Natural killer cell treated with Interleukin-12 subunit alpha and Interleukin-12 subunit beta and Interleukin-15 and Interleukin-18, amount 100 ng/mL, for 72 hours (primary cell): ENCODE measurements around the gene TNIP3. TPM values are rescaled to one million over a fixed set of nuclear protein-coding genes. Genes with fewer than 3 reads are reported as not detected.
A peak's percentile ranks its signal among the peaks of the same experiment; 100 is the strongest.

Experiments
- ATAC-seq, 2 donors: fragments of 150-1000 bp; cut with Tn5 transposase in 1 of 2; sonication (Bioruptor Pico), chemical (Tn5 transposase) in 1 of 2; 2 replicates each; pipeline ENCODE4 v1.10.0; 2021
- DNase-seq: peaks from one replicate; pipeline ENCODE4 v3.0.0; 2022; ENCODE audit warnings: low spot score
- H3K27ac Mint-ChIP-seq, 2 donors: 1 replicate in 1 of 2; 2 replicates in 1 of 2; pipeline ENCODE4 v1.8.0; 2022; ENCODE audit warnings: mixed read lengths in 2 of 2, mild to moderate bottlenecking in 1 of 2, moderate library complexity in 1 of 2
- H3K27me3 Mint-ChIP-seq, 2 donors: 1 replicate in 1 of 2; 2 replicates in 1 of 2; pipeline ENCODE4 v1.8.0; 2022; ENCODE audit warnings: mixed read lengths in 2 of 2
- H3K36me3 Mint-ChIP-seq: one replicate; pipeline ENCODE4 v1.8.0; 2022; ENCODE audit warnings: mixed read lengths
- H3K4me1 Mint-ChIP-seq, 2 donors: 1 replicate in 1 of 2; 2 replicates in 1 of 2; pipeline ENCODE4 v1.8.0; 2022; ENCODE audit warnings: low read depth in 2 of 2, mixed read lengths in 2 of 2, mild to moderate bottlenecking in 1 of 2
- H3K4me3 Mint-ChIP-seq: one replicate; pipeline ENCODE4 v1.8.0; 2022; ENCODE audit warnings: mixed read lengths
- H3K9me3 Mint-ChIP-seq: 2 replicates; pipeline ENCODE4 v1.8.0; 2022; ENCODE audit warnings: mixed read lengths
- total RNA-seq, 2 donors: library from RNA; stranded (reverse); gene quantifications; one replicate each; pipeline ENCODE4 v1.2.3, GENCODE V29; 2022

TNIP3 gene
- total RNA-seq, 2 donors from 2014 or later = 0.45 to 4.5 TPM

GRCh38 chr4:121140716-121141460 is 23.2 kb downstream of the TNIP3 start:
- peaks cover 9 to 20% of the 10 kb centered on the region in 2 donors for H3K4me1 Mint-ChIP-seq
- peaks cover 4% of the 10 kb centered on the region for H3K36me3 Mint-ChIP-seq
- no peak overlapping the region for H3K4me3 Mint-ChIP-seq
- no peak overlapping the region for H3K27ac Mint-ChIP-seq
- DNase-seq = no peak
- no peak for ATAC-seq
- H3K27me3 Mint-ChIP-seq = no peaks in the 10 kb centered on the region
- no peaks in the 10 kb centered on the region for H3K9me3 Mint-ChIP-seq

DNA sequence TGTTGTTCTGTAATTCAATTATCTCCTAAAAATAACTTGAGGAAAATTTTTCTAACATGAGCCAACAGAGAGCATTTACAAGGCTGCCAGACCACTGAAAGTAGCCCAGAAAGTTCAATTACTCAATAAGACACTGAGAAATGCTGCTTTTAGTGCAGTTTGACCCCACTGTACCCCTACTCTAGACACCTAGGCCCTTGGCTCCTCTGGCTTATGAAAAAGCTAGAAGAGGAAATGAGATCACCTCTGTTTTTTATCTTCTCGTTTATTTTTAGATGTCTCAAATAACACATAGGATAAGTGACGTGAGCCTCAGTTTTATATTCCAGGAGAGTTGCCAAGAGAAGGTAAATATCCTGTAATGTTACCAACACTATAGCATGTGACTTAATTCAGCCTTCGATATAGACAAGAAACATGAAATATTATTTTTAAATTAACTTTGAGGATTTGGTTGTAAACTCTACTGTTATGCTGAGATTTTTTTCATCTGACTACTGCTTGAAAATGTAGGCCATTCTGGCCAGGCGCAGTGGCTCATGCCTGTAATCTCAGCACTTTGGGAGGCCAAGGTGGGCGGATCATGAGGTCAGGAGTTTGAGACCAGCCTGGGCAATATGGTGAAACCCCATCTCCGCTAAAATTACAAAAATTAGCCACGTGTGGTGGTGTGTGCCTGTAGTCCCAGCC is 24.4 kb downstream of the TNIP3 start:
- H3K4me1 Mint-ChIP-seq = peaks cover 9 to 20% of the 10 kb centered on the region in 2 donors
- H3K27ac Mint-ChIP-seq = peak overlapping the region in 1 of 2 donors; percentile 37
- H3K9me3 Mint-ChIP-seq = no peaks in the 10 kb centered on the region
- no peaks in the 10 kb centered on the region for H3K27me3 Mint-ChIP-seq
- H3K36me3 Mint-ChIP-seq = peaks cover 4% of the 10 kb centered on the region
- DNase-seq (no peak), ATAC-seq (no peak)
- no peak overlapping the region for H3K4me3 Mint-ChIP-seq

GRCh38 chr4:121138039-121138825 is 25.9 kb downstream of the TNIP3 start:
- peaks cover 0 to 2% of the 10 kb centered on the region in 2 donors for H3K27me3 Mint-ChIP-seq
- H3K4me3 Mint-ChIP-seq = no peak overlapping the region
- peak in 1 of 2 donors; percentile 59 for ATAC-seq
- no peak for DNase-seq
- no peak overlapping the region for H3K27ac Mint-ChIP-seq
- H3K36me3 Mint-ChIP-seq = peaks cover 4% of the 10 kb centered on the region
- no peaks in the 10 kb centered on the region for H3K9me3 Mint-ChIP-seq
- peaks cover 9 to 20% of the 10 kb centered on the region in 2 donors for H3K4me1 Mint-ChIP-seq

DNA sequence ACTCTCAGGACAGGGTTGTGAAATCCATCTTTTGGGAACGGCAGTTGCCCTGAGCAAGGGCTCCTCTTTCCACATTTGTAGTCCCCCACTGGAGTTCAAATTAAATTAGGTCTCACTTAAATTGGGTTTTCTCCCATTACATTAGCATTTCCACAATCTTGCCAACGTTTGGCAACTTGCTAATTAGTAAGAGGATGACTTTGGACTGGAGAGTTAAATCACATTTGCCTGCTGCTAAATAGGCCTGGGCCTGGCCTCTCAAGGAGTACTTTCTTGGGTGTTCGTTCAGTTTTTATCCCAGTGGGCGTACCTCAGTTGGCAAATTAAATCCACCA is 33.8 kb downstream of the TNIP3 start:
- H3K9me3 Mint-ChIP-seq = no peaks in the 10 kb centered on the region
- H3K27ac Mint-ChIP-seq = no peak overlapping the region
- no peak for ATAC-seq

DNA sequence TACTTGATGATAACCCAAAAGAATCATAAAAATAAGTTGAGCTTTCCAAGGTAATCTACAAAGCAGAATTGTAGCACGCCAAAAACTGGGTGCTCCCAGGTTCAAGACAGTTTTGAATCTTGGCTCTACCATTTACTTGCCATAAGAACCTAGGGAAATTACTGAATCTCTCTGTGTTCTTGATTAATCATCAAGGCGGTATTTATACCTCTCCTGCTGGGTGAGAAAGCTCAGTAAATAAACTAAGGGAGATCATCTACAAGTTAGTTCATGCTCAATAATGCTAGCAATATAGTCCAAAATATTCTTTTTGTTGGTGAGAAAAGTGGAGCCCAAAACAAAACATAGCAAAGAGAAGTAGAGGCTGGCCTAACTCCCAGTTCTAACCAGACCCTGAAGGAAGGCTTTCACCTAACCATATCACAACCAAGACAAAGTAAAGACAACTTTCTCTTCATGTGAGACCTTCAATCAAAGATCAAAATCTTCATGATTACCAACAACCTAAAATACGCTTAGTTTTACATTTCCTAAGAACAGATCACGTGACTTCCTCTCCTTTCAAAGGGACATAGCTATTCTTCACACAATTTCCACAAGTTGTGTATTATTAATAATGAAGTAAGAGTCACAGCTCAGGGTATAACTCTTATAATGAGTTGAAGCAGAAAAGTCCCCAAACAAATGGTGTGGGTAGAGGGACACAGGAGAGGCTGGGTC is 34.4 kb downstream of the TNIP3 start:
- no peaks in the 10 kb centered on the region for H3K9me3 Mint-ChIP-seq
- peaks cover 5% of the 10 kb centered on the region for H3K36me3 Mint-ChIP-seq
- no peak overlapping the region for H3K27ac Mint-ChIP-seq
- H3K4me1 Mint-ChIP-seq = peaks cover 2 to 5% of the 10 kb centered on the region in 2 donors
- peaks cover 0 to 2% of the 10 kb centered on the region in 2 donors for H3K27me3 Mint-ChIP-seq
- no peak for ATAC-seq
- DNase-seq = no peak
- no peak overlapping the region for H3K4me3 Mint-ChIP-seq

More for the DNA sequence above, 33.8 kb downstream of the TNIP3 start:
- H3K4me3 Mint-ChIP-seq = no peak overlapping the region
- DNase-seq = no peak
- H3K36me3 Mint-ChIP-seq = peaks cover 5% of the 10 kb centered on the region
- H3K27me3 Mint-ChIP-seq = peaks cover 0 to 2% of the 10 kb centered on the region in 2 donors
- peaks cover 2 to 5% of the 10 kb centered on the region in 2 donors for H3K4me1 Mint-ChIP-seq

GRCh38 chr4:121127100-121127499 is 37.0 kb downstream of the TNIP3 start:
- H3K9me3 Mint-ChIP-seq = no peaks in the 10 kb centered on the region
- peaks cover 5% of the 10 kb centered on the region for H3K36me3 Mint-ChIP-seq
- no peak overlapping the region for H3K27ac Mint-ChIP-seq
- peaks cover 2 to 5% of the 10 kb centered on the region in 2 donors for H3K4me1 Mint-ChIP-seq
- no peak for DNase-seq
- no peak overlapping the region for H3K4me3 Mint-ChIP-seq
- no peak for ATAC-seq
- no peaks in the 10 kb centered on the region for H3K27me3 Mint-ChIP-seq

GRCh38 chr4:121126449-121127006 is 37.6 kb downstream of the TNIP3 start:
- H3K27ac Mint-ChIP-seq = no peak overlapping the region
- ATAC-seq (no peak), DNase-seq (no peak)
- H3K36me3 Mint-ChIP-seq = peaks cover 5% of the 10 kb centered on the region
- H3K27me3 Mint-ChIP-seq = no peaks in the 10 kb centered on the region
- peaks cover 2 to 5% of the 10 kb centered on the region in 2 donors for H3K4me1 Mint-ChIP-seq
- no peaks in the 10 kb centered on the region for H3K9me3 Mint-ChIP-seq
- H3K4me3 Mint-ChIP-seq = no peak overlapping the region

DNA sequence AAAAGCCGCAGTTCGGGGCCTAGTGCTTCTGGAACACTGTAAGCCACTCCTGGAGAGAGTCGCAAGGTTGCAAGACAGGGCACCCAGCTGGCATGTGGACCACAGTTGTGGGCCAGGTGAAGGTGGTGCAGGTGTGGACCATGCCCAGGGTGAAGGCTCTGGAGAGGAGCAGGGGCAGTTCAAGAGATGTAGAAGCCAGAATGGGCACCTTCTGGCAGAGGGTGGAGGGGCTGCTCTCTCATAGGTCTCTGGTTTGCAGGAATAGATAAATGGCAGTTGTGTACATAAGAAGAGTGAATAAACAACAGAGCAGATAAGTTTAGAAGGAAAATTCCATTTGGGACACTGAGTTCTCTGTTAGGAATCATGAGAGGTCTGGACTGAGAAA is 38.6 kb downstream of the TNIP3 start:
- no peaks in the 10 kb centered on the region for H3K9me3 Mint-ChIP-seq
- H3K4me3 Mint-ChIP-seq = no peak overlapping the region
- ATAC-seq (no peak), DNase-seq (no peak)
- H3K4me1 Mint-ChIP-seq = peaks cover 2 to 5% of the 10 kb centered on the region in 2 donors
- H3K36me3 Mint-ChIP-seq = peaks cover 5% of the 10 kb centered on the region
- H3K27me3 Mint-ChIP-seq = no peaks in the 10 kb centered on the region
- H3K27ac Mint-ChIP-seq = no peak overlapping the region

DNA sequence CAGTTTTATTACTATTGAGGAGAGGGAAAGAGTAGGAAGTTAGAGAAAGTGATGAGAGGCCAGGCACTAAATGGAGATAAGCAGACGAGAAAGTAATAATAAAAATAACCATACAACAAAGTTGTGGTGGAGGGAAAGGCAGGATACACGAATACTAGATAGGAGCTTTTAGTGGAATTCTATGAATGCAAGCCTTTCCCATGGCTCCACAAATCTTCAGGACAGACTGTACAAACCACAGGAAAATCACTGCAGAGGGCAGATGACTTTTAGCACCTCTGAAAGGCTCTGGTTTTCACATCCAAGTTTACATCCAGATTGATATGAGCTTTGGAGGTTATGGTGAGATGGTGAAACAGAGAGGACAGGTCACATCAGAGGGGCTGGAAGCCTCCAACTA is 41.5 kb downstream of the TNIP3 start:
- ATAC-seq (no peak), DNase-seq (no peak)
- Mint-ChIP-seq H3K4me3 (no peak overlapping the region), H3K36me3 (no peaks in the 10 kb centered on the region), H3K4me1 (peaks cover 6 to 12% of the 10 kb centered on the region in 2 donors), H3K9me3 (no peaks in the 10 kb centered on the region), H3K27ac (no peak overlapping the region), H3K27me3 (peaks cover 0 to 4% of the 10 kb centered on the region in 2 donors)

GRCh38 chr4:121119715-121120114 is 44.4 kb downstream of the TNIP3 start:
- Mint-ChIP-seq H3K4me3 (no peak overlapping the region), H3K9me3 (no peaks in the 10 kb centered on the region), H3K27ac (no peak overlapping the region), H3K4me1 (peaks cover 4 to 16% of the 10 kb centered on the region in 2 donors), H3K36me3 (no peaks in the 10 kb centered on the region), H3K27me3 (peaks cover 0 to 6% of the 10 kb centered on the region in 2 donors)
- no peak for ATAC-seq
- DNase-seq = no peak

DNA sequence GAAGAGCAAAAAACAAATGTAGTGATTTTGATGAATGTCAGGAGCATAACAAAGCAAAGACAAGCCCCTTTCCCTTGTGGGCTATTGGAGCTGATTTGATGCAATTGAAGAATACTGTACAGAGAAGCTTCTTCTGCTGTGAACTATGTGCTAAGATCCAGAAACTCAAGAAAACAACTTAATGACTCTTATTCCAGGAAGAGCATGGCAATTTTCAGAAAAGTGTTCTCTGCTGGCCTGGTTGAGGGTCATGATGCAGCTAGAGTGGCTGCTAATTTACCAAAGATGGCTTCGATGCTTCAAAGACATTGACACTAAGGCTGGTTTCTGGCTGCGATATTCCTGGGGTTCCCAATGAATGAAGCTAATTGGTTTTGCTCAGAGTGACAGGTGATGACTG is 45.8 kb downstream of the TNIP3 start:
- H3K36me3 Mint-ChIP-seq = no peaks in the 10 kb centered on the region
- peak overlapping the region; percentile 20 for H3K4me3 Mint-ChIP-seq
- DNase-seq = no peak
- H3K27ac Mint-ChIP-seq = no peak overlapping the region
- H3K9me3 Mint-ChIP-seq = no peaks in the 10 kb centered on the region
- ATAC-seq = peak in 1 of 2 donors; percentile 49
- peaks cover 4 to 26% of the 10 kb centered on the region in 2 donors for H3K4me1 Mint-ChIP-seq
- peaks cover 0 to 8% of the 10 kb centered on the region in 2 donors for H3K27me3 Mint-ChIP-seq

DNA sequence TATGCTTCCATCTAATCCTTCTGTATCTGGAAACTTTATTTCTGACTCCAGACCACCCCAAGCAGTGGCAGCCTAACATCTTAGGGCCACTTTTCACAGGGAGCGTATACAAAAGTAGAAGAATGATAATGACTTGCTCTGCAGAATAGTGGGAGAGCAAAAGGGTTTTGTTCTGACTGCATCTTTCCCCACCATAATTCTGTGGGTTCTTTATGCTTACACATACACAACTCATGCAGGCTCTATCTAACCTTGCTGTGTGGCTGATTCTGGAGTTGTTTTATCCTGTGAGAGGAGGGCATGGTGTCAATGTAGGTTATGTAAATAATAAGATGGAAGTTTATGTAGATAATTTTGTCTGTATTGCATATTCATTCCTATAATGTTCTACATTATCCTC is 49.4 kb downstream of the TNIP3 start:
- ATAC-seq = peak in 1 of 2 donors; percentile 83
- Mint-ChIP-seq H3K4me3 (peak overlapping the region; percentile 21), H3K27me3 (peaks cover 0 to 10% of the 10 kb centered on the region in 2 donors), H3K27ac (no peak overlapping the region), H3K36me3 (no peaks in the 10 kb centered on the region), H3K4me1 (peaks cover 4 to 26% of the 10 kb centered on the region in 2 donors), H3K9me3 (no peaks in the 10 kb centered on the region)
- no peak for DNase-seq

DNA sequence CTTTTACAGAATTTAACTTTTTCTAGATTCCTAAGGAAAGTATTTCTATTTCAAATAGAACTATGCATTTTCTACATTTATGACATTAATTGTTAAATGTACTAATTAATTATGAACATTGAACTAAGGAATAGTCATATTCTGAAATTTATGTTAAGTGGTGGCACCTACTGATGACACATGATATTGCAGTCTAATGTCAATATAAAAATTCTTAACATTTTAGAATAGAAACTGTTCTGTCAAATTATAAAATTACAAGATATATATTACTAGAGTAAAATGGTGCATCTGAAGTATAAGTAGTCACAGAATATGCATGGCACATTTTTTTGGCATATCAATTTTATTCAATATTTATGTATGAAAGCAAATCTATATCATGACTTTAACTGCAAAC is 51.6 kb downstream of the TNIP3 start:
- Mint-ChIP-seq H3K4me3 (no peak overlapping the region), H3K4me1 (peaks cover 0 to 14% of the 10 kb centered on the region in 2 donors), H3K9me3 (no peaks in the 10 kb centered on the region), H3K27ac (no peak overlapping the region), H3K27me3 (peaks cover 3 to 14% of the 10 kb centered on the region in 2 donors), H3K36me3 (no peaks in the 10 kb centered on the region)
- DNase-seq (no peak), ATAC-seq (no peak)
